Measurements from ENCODE around the gene ADCY4. TPM values are rescaled to one million over a fixed set of nuclear protein-coding genes. Genes with fewer than 3 reads are reported as not detected.

The ADCY4 gene
- total RNA-seq, 1 experiment from 2014 or later, result 1.1 TPM

DNA sequence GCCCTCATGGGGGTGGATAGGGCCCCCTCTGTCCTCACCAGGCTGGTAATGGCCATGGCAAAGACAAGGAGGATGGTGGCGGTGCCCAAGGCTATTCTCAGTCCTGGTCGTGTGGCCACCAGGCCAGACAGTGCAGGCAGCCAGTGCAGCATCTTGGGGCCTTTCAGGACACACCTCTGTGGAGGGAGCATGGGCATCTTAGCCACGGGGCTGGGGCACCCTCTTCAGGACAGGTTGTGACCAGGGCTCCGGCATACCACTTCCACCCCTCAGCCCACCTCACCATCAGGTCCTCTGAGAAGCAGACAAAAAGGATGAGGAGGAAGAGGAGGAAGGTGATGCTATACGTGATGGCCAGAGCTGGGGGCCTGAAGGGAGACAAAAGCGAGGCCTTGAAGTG is 10.8 kb downstream of the ADCY4 start (continued):
- TF ChIP-seq, protein P1, sequence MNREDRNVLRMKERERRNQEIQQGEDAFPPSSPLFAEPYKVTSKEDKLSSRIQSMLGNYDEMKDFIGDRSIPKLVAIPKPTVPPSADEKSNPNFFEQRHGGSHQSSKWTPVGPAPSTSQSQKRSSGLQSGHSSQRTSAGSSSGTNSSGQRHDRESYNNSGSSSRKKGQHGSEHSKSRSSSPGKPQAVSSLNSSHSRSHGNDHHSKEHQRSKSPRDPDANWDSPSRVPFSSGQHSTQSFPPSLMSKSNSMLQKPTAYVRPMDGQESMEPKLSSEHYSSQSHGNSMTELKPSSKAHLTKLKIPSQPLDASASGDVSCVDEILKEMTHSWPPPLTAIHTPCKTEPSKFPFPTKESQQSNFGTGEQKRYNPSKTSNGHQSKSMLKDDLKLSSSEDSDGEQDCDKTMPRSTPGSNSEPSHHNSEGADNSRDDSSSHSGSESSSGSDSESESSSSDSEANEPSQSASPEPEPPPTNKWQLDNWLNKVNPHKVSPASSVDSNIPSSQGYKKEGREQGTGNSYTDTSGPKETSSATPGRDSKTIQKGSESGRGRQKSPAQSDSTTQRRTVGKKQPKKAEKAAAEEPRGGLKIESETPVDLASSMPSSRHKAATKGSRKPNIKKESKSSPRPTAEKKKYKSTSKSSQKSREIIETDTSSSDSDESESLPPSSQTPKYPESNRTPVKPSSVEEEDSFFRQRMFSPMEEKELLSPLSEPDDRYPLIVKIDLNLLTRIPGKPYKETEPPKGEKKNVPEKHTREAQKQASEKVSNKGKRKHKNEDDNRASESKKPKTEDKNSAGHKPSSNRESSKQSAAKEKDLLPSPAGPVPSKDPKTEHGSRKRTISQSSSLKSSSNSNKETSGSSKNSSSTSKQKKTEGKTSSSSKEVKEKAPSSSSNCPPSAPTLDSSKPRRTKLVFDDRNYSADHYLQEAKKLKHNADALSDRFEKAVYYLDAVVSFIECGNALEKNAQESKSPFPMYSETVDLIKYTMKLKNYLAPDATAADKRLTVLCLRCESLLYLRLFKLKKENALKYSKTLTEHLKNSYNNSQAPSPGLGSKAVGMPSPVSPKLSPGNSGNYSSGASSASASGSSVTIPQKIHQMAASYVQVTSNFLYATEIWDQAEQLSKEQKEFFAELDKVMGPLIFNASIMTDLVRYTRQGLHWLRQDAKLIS (CRISPR knock-in tag; IDR thresholded peaks at IDR 0.05; ENCODE audit: borderline replicate concordance), result no peak
- TF ChIP-seq TEAD4 (CRISPR knock-in tag; IDR thresholded peaks at IDR 0.05) (no peak), SP1 (CRISPR knock-in tag; conservative IDR thresholded peaks at IDR 0.05) (no peak), FOXP1 (CRISPR knock-in tag; IDR thresholded peaks at IDR 0.05; ENCODE audit: borderline replicate concordance) (no peak)

DNA sequence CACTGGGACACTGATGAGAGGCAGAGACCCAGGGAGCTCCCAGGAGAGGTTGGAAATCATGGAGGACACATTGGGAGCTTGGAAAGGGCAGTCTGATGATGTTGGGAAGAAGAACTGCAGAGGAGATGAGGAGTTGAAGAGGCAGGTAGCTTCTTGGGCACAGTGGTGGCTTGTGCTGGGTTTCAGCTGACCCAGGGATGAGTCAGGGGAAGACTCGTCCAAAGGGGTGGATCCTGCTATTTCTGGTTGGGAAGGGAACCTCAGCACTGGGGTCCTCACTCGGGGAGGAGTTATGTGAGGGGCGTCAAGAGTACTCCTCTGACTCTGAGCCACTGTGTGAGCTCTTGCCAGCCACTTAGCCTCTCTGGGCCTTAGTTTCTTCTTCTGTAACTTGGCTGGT is 11.5 kb downstream of the ADCY4 start:
- Mint-ChIP-seq H3K36me3 (no peaks in the 10 kb centered on the region), H3K4me3 (no peak overlapping the region), H3K27ac (no peak overlapping the region), H3K27me3 (ENCODE audit: low read depth) (peaks cover 73% of the 10 kb centered on the region), H3K9me3 (no peaks in the 10 kb centered on the region), H3K4me1 (no peaks in the 10 kb centered on the region; the same call in 1 of the 2 replicates)
- POLR2A ChIA-PET, result no interaction called here
- TF ChIP-seq SP1 (CRISPR knock-in tag; conservative IDR thresholded peaks at IDR 0.05) (no peak), ELF4 (CRISPR knock-in tag; IDR thresholded peaks at IDR 0.05; ENCODE audit: low read depth) (no peak), TEAD1 (CRISPR knock-in tag; IDR thresholded peaks at IDR 0.05) (no peak), ZNF416 (CRISPR knock-in tag; IDR thresholded peaks at IDR 0.05) (no peak), ZMAT4 (CRISPR knock-in tag; IDR thresholded peaks at IDR 0.05) (no peak), TCF7 (CRISPR knock-in tag; IDR thresholded peaks at IDR 0.05; ENCODE audit: low read depth) (no peak), CREB1 (CRISPR knock-in tag; IDR thresholded peaks at IDR 0.05) (no peak), MXD4 (CRISPR knock-in tag; IDR thresholded peaks at IDR 0.05; ENCODE audit: borderline replicate concordance) (no peak), RELA (CRISPR knock-in tag; IDR thresholded peaks at IDR 0.05; ENCODE audit: borderline replicate concordance) (no peak), CDX4 (CRISPR knock-in tag; IDR thresholded peaks at IDR 0.05; ENCODE audit: borderline replicate concordance) (no peak), AR (CRISPR knock-in tag; IDR thresholded peaks at IDR 0.05) (no peak), ZNF671 (CRISPR knock-in tag; IDR thresholded peaks at IDR 0.05) (no peak), NFATC4 (CRISPR knock-in tag; IDR thresholded peaks at IDR 0.05) (no peak), E2F1 (CRISPR knock-in tag; IDR thresholded peaks at IDR 0.05) (no peak)
- TF ChIP-seq, protein P2, sequence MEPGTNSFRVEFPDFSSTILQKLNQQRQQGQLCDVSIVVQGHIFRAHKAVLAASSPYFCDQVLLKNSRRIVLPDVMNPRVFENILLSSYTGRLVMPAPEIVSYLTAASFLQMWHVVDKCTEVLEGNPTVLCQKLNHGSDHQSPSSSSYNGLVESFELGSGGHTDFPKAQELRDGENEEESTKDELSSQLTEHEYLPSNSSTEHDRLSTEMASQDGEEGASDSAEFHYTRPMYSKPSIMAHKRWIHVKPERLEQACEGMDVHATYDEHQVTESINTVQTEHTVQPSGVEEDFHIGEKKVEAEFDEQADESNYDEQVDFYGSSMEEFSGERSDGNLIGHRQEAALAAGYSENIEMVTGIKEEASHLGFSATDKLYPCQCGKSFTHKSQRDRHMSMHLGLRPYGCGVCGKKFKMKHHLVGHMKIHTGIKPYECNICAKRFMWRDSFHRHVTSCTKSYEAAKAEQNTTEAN (CRISPR knock-in tag; IDR thresholded peaks at IDR 0.05), result no peak
- DNase-seq (ENCODE audit: low spot score) (no peak), ATAC-seq (no peak)
- CTCF ChIA-PET, result interaction anchor here (0.9 to 3.9 kb wide), 5 partner anchors 10 to 114 kb away, joined by 3 to 22 read pairs (median 18); partner anchors contain the start of gene CIDEB

All from WTC11 (cell line).